Measurements from ENCODE around the gene FBXL16.
A peak's percentile ranks its signal among the peaks of the same experiment; 100 is the strongest.

DNA sequence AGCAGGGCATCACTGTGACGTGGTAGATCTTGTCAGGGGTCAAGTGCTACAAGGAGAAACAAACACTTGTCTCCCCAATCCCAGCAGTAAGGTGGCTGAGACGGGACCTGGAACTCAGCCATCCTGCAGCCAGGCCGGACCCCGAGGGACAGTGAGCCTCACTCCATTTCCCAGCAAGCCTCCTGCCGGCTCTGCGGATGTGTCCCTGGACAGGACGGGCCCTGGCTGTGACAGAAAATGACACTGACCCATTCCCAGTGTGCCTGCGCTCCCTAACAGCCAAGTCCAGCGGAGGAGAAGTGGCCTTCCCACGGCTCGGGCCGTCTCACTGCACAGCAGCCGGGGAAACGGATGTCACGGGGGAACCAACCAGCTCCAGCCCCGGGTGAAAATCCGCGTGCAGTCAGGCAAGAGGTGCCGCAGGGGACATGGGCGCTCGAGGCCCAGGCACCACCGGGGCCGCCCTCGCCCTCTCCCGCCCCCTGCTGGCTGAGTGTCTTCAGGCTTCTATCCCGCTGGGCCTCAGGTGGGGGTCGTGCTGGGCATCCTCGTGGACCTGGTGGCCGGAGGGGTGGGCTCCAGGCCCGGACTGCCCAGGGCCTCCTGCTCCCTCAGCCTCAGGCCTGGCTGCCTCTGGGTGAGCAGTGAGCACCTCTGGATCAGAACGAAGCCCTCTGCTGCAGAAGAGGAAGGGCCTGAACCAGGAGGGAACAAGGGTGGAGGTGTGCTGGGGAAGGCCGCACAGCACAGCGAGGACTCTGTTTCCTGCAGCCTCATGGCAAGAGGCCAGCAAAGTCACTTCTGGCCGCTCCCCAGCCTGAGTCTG lies 28.0 kb upstream of the FBXL16 start:
- TF ChIP-seq, protein P1, sequence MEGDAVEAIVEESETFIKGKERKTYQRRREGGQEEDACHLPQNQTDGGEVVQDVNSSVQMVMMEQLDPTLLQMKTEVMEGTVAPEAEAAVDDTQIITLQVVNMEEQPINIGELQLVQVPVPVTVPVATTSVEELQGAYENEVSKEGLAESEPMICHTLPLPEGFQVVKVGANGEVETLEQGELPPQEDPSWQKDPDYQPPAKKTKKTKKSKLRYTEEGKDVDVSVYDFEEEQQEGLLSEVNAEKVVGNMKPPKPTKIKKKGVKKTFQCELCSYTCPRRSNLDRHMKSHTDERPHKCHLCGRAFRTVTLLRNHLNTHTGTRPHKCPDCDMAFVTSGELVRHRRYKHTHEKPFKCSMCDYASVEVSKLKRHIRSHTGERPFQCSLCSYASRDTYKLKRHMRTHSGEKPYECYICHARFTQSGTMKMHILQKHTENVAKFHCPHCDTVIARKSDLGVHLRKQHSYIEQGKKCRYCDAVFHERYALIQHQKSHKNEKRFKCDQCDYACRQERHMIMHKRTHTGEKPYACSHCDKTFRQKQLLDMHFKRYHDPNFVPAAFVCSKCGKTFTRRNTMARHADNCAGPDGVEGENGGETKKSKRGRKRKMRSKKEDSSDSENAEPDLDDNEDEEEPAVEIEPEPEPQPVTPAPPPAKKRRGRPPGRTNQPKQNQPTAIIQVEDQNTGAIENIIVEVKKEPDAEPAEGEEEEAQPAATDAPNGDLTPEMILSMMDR (IDR thresholded peaks at IDR 0.05): peak in 1 of 6 experiments; percentile 31
- TF ChIP-seq POLR2AphosphoS5 (IDR thresholded peaks at IDR 0.05): no peak

Data from upper lobe of left lung (tissue), 4 donors.